GM18867 (cell line): Measurements from ENCODE around the gene MYO19.
"Not testable (repeated sequence)": the region's sequence is repeated elsewhere in the genome, so short reads cannot be mapped to it uniquely, and the experiment has no call there.

Source experiments
- ATAC-seq: cut with Tn5 transposase; IDR thresholded peaks from one replicate; pipeline ENCODE4 v1.9.1; 2021; ENCODE audit warnings: mild to moderate bottlenecking, moderate library complexity; ENCODE audit not compliant: unreplicated experiment

Gene MYO19

DNA sequence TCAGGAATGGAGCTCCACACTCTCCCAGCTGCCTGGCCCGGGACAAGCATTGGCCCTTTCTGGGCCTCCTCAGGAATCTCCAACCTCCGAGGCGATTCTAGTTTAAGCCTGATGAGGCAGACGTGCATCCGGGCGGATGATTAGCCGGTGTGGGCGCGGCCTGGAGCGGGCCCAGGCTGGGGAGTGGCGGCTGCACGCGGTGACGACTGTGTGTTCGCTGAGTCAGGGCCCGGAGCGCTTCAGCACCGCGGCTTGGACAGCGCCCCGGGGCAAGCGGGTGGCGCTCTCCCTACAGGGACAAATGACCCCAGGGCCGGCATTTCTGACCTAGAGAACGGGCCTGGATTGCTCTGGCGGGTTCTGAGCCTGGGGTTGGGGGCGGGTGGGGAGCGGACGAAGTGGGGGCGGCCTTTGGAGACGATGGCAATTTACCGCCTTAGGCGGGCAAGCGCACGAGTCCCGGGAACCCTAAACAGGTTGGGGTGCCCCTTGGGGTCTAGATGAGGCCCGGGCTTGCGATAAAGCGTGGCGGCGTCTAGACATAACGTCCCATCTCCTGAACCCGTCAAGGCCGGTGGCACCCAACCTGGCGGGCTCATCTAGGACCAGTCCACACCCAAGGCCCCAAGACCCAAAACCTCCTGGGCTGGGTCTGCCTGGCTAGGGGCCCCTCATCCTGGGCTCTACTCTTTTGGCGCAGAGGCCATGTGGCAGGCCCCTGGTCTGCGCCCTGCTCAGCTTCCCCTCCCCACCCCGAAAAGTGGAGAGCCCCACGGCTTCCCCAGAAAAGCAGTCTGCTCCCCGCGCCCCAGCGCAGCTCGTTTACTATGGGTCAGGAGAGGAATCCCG is 70.5 kb downstream of the MYO19 start:
- no peak for ATAC-seq

DNA sequence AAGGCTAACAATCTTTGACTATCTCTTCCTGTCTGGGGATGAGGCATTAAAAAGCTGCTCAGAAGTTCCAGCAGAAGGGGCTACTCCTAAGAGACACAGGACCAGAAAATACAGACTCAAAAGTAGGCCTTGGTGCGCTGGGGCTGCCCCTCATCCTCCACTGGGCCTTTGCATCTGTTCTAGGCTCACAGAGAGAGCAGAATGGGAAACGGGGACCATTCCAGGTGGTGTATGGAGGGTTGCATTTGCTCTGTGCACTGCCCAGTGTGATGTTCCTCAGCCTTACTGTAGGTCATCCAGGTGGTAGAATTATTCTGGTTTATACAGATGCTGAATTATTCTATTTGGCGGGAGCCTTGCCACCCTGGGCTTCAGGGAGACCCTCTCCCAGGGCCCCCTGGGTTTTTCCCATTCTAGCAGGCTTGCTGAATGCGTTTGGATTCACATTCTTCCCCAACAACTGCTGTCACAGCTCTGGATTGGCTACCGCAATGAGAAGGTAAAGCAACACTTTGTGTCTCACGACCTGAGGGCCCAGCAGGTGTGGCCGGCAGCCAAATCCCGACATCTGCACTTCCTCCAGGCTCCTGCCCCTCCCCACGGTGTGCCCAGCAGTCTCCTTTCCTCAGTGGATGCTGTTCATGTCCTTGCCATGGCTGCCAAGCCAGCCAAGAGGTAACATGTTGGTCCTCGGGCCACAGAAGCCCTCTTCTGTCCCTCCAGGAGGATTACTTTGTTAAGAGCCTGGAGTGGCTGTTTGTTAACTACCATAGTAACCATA is 73.1 kb downstream of the MYO19 start:
- ATAC-seq = no peak

DNA sequence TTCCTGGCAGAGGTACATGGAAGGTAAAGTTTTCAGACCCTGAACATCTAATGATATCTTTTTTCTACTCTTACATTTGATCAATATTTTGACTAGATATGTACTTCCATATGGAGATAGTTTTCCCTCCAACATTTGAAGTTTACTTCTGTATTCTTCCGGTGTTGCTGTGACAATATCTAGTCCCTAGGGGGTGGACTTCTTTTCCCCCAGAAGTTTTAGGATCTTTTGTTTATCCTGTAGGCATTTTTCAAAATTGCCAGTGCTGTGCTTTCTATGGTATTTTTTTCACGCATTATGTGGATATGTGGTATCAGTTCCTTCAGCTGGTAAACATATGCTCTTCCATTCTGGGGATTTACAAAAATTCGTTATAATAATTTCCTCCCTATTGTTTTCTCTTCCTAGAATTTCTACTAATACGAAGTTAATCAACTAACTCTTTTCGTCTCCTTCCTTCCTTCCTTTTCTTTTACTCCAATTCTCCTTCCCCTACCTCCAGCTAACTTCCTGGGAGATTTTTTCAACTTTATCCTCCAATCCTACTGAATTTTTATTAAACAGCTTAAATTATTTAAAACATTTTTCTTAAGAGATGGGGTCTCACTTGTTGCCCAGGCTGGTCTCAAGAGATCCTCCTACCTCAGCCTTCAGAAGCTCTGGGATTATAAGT is 74.3 kb downstream of the MYO19 start:
- ATAC-seq = no peak

DNA sequence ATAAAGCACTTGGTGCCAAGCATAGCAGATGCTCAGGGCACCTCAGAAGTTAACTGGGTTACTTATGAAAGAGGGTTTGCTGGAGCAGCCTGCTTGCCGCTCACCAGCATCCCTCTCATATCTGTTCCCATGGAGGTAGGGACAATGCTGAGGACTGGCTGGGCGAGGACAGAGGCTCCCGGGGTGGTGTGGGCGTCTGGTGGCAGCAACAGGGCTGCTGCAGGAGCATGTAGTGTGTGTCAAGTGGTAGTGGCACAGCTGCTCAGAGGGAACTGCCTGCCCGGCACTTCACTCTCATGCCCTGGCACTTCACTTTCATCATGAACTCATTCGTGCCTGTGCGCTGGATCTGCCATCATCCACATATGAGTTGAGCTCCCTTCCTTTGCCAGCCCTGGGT is 75.1 kb downstream of the MYO19 start:
- ATAC-seq = no peak

DNA sequence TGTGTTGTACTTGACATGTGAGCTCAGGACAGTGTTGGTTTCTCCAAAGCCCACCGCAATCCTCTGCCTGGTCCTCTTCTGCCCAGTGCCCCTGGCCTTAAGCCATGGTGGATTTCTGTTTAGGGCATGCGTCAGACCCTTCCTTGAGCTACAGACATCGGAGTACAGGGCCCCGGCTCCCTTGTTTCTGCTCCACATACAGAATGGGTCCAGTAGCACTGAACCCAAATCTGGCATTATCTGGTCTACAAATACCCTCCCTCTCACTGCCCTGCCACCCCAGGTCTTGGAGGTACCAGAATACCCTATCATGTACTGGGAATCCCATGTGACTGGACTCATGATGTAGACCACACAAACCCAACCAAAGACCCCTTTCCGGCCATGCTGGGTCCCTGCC is 75.6 kb downstream of the MYO19 start:
- ATAC-seq = no peak

DNA sequence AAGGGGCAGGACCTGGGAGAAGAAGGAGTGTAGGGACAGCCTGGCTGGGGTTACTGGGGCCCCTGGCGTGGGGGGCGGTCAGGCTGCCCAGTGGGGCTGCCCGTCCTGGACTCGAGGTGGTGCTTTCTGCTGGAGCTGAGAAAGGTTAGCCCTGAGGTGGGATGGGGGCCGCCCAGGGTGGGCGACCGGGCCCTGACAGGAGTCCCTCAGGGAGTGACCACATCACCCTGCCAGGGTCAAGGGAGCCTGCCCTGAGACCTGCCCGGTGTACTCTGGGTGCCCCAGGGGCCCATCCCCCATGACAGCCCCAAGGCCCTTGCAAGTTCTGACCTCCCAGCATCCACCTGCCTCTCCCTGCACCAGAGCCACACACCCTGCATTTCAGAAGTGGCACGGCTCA is 77.0 kb downstream of the MYO19 start:
- ATAC-seq = not testable (repeated sequence)

DNA sequence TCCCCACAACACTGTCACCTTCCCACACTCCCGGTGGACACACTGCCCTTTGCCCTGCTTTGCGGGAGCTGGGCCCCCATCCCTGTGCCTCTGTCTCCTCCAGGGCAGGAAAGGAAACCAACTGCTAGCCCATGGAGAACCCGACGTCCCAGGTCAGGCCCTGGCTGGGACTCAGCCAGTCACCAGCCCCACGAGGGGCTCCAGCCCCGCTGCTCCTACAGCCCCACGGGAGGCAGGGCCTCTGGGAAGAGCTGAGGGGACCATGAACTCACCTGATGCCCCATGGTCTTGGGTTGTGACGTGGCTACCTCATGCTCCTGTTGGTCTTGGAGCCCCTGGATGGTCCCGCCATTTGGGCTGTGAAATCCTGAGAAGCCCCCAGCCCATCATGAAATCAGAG is 81.8 kb downstream of the MYO19 start:
- not testable (repeated sequence) for ATAC-seq

DNA sequence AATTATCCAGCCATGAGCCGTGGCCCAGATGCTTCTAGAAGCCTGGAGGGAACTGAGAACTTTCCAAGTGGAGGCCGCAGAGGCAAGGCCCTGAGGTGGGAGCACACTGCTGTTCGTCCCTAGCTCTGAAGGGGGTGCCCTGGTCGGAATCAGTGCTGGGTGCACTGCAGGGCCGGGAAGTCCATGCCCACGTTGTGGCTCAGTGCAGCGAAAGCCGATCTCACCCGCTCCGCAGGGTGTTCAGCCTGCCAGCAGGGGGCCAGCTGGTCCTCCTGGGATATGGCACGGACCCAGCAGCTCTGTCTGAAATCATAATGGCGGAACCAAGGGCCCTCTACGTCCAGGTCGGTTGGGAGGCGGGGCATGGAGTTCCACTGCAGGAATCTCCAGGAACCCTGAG is 84.7 kb downstream of the MYO19 start:
- not testable (repeated sequence) for ATAC-seq
